Stimulated activated CD4-positive, alpha-beta T cell treated with anti-CD3 and anti-CD28 coated beads, Interleukin-4, amount 100 ng/mL, for 4 hours (primary cell): ENCODE results near the gene EPAS1.

ENCODE experiments used
- DNase-seq, 2 experiments: peaks; one replicate each; pipeline ENCODE4 v3.0.0-alpha.2; 2020

EPAS1 gene

GRCh38 chr2:46367286-46367685, 70.1 kb downstream of the EPAS1 start:
- no peak for DNase-seq

GRCh38 chr2:46368401-46368800, 71.2 kb downstream of the EPAS1 start:
- DNase-seq, result no peak

- DNase-seq, result no peak
Measured at GRCh38 chr2:46369783-46370182, 72.6 kb downstream of the EPAS1 start.

- no peak for DNase-seq
Measured at GRCh38 chr2:46371854-46372253, 74.6 kb downstream of the EPAS1 start.

DNA sequence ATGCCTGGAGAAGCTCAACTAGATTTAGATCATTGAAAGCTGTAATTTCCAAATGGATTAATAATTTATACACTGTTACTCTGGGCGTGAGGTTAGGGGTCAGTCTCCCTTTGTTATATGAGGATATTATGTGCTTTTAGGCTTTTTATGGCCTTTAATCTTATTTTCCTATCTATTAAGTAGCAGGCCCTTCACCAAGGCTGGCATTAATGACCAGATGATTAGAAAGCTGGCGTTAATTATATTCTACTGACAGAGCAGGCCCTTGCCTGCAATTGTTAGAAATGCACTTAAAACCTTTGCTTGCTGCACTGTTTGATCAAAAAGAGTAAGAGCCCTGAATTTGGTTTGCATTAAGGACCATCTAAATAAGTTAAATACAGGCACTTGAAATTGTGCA, 75.3 kb downstream of the EPAS1 start:
- no peak for DNase-seq

DNA sequence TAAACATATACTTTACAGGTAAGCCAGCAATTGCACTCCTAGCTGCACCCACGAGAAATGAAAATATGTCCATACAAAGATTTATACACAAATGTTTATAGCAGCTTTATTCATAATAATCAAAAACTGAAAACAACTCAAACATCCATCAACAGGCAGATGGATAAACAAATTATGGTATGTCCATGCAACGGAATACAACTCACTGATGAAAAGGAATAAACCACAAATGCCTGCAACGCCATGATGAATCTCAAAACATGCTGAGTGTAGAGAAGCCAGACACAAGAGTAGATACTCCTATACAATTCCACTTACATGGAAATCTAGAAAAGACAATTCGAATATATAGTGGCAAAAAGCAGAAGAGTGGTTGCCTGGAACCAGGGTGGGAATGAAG, 76.0 kb downstream of the EPAS1 start:
- no peak for DNase-seq

DNA sequence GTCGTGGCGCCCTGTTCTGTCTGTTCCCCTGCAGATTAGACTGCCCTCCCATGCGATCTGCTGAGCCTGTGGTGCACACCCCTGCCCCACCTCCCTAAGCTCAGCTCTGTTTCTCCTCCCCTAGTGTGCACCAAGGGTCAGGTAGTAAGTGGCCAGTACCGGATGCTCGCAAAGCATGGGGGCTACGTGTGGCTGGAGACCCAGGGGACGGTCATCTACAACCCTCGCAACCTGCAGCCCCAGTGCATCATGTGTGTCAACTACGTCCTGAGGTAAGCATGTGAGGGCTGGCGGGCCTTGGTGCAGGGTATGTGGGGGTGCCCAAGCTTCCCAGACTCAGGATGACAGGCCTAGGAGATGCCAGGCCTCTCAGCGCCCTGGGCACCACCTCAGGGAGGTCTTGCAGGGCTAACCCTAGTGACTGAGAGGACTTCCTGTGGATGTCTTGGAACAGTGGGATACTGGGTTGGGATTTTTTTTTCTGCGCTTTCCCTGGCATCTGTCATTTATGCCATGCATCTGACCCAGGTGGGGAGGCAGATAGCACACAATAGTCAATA, 78.4 kb downstream of the EPAS1 start:
- DNase-seq, result no peak

DNA sequence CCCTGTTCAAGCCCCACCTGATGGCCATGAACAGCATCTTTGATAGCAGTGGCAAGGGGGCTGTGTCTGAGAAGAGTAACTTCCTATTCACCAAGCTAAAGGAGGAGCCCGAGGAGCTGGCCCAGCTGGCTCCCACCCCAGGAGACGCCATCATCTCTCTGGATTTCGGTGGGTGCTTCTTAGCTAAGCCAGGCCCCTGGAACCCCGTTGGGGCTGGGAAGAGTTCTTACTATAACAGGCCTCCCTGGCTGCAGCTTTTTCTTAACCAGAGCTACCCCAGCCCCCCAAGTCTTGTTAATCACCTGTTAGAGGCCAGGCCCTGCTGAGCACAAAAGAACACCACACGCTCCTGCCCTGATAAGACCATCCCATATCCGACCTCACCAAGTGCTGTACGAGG, 79.4 kb downstream of the EPAS1 start:
- DNase-seq, result no peak

- DNase-seq, result no peak
Measured at GRCh38 chr2:46377101-46377581, 79.9 kb downstream of the EPAS1 start.

- DNase-seq, result no peak
Measured at GRCh38 chr2:46377666-46378560, 80.7 kb downstream of the EPAS1 start.

GRCh38 chr2:46378616-46379015, 81.4 kb downstream of the EPAS1 start:
- no peak for DNase-seq

- DNase-seq, result no peak
Measured at GRCh38 chr2:46379213-46380037, 82.2 kb downstream of the EPAS1 start.

DNA sequence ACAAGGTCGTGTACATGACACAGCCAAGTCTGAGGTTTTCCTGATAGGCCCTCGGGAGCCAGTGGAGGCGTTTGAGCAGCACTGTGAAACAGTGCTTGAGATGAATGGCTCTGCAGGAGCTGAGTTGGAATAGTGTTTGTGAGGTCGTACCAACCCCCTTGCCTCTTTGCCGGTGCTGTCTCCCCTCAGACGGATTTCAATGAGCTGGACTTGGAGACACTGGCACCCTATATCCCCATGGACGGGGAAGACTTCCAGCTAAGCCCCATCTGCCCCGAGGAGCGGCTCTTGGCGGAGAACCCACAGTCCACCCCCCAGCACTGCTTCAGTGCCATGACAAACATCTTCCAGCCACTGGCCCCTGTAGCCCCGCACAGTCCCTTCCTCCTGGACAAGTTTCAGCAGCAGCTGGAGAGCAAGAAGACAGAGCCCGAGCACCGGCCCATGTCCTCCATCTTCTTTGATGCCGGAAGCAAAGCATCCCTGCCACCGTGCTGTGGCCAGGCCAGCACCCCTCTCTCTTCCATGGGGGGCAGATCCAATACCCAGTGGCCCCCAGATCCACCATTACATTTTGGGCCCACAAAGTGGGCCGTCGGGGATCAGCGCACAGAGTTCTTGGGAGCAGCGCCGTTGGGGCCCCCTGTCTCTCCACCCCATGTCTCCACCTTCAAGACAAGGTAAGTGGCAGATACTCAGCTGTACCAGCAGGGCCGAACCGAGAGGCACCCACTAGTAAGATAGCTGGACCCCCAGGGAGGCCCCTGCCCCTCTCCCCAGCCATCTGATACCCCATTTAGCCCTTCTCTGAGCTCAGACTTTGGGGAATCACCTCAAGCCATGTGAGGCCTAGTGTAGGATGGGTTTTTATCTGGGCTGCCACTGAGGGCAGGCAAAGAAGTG, 83.1 kb downstream of the EPAS1 start:
- no peak for DNase-seq

- DNase-seq, result no peak
Measured at GRCh38 chr2:46381263-46381849, 84.1 kb downstream of the EPAS1 start.

GRCh38 chr2:46381871-46382270, 84.7 kb downstream of the EPAS1 start:
- DNase-seq, result no peak

GRCh38 chr2:46382331-46383112, 85.3 kb downstream of the EPAS1 start:
- DNase-seq, result no peak

GRCh38 chr2:46383113-46383395, 85.8 kb downstream of the EPAS1 start:
- DNase-seq, result no peak

GRCh38 chr2:46383784-46384456, 86.7 kb downstream of the EPAS1 start:
- no peak for DNase-seq

DNA sequence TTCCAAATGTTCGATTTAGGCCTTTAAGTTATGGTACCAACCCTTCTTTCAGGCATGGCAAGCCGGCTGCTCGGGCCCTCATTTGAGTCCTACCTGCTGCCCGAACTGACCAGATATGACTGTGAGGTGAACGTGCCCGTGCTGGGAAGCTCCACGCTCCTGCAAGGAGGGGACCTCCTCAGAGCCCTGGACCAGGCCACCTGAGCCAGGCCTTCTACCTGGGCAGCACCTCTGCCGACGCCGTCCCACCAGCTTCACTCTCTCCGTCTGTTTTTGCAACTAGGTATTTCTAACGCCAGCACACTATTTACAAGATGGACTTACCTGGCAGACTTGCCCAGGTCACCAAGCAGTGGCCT, 87.2 kb downstream of the EPAS1 start:
- no peak for DNase-seq

DNA sequence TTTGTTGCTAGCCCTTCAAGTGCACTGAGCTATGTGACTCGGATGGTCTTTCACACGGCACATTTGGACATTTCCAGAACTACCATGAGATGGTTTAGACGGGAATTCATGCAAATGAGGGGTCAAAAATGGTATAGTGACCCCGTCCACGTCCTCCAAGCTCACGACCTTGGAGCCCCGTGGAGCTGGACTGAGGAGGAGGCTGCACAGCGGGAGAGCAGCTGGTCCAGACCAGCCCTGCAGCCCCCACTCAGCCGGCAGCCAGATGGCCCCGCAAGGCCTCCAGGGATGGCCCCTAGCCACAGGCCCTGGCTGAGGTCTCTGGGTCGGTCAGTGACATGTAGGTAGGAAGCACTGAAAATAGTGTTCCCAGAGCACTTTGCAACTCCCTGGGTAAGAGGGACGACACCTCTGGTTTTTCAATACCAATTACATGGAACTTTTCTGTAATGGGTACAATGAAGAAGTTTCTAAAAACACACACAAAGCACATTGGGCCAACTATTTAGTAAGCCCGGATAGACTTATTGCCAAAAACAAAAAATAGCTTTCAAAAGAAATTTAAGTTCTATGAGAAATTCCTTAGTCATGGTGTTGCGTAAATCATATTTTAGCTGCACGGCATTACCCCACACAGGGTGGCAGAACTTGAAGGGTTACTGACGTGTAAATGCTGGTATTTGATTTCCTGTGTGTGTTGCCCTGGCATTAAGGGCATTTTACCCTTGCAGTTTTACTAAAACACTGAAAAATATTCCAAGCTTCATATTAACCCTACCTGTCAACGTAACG, 88.8 kb downstream of the EPAS1 start:
- DNase-seq, result no peak
